Breast epithelium (tissue), 4 donors: ENCODE measurements around the gene NSG2. TPM values are rescaled to one million over a fixed set of nuclear protein-coding genes. Genes with fewer than 3 reads are reported as not detected.

Experiments used
- DNase-seq, 2 donors: peaks; one replicate each; pipeline ENCODE4 v3.0.0-alpha.2; 2019; ENCODE audit warnings: low spot score in 2 of 2
- H3K27ac ChIP-seq, 2 donors: fragments of 200-600 bp; sonication (generic) in 1 of 2; one replicate each; pipeline ENCODE4 v1.5.1; 2016 to 2019; ENCODE audit warnings: mild to moderate bottlenecking in 1 of 2
- H3K27me3 ChIP-seq, 2 donors: fragments of 200-600 bp; sonication (generic) in 1 of 2; one replicate each; pipeline versions ENCODE4 v1.5.1 to v1.6.0; 2017 to 2019; ENCODE audit warnings: control low read depth in 1 of 2, mild to moderate bottlenecking in 1 of 2
- H3K36me3 ChIP-seq: fragments of 200-600 bp; one replicate; pipeline ENCODE4 v1.5.1; 2019
- H3K4me1 ChIP-seq, 2 donors: fragments of 200-600 bp; sonication (generic); one replicate each; pipeline ENCODE4 v1.5.1; 2016 to 2019; ENCODE audit warnings: control low read depth in 1 of 2
- H3K4me3 ChIP-seq, 3 donors: fragments of 200-600 bp; sonication (generic); 1 replicate in 2 of 3; 2 replicates in 1 of 3; pipeline ENCODE4 v1.5.1; 2016 to 2019; ENCODE audit warnings: mild to moderate bottlenecking in 3 of 3, moderate library complexity in 2 of 3
- H3K9me3 ChIP-seq, 2 donors: fragments of 200-600 bp; sonication (generic) in 1 of 2; one replicate each; pipeline ENCODE4 v1.5.1; 2016 to 2019; ENCODE audit warnings: control low read depth in 1 of 2
- CTCF ChIP-seq, 3 donors: fragments of 450-650 bp; IDR thresholded peaks; one replicate each; pipeline ENCODE4 v1.5.1; 2016 to 2017; ENCODE audit warnings: antibody characterized with exemption in 3 of 3, mild to moderate bottlenecking in 3 of 3, moderate library complexity in 3 of 3
- POLR2A ChIP-seq: fragments of 450-650 bp; IDR thresholded peaks from one replicate; pipeline ENCODE4 v1.6.1; 2016; ENCODE audit warnings: antibody characterized with exemption, mild to moderate bottlenecking, moderate library complexity
- POLR2AphosphoS5 ChIP-seq, 3 donors: sonication (generic); formaldehyde crosslinking; IDR thresholded peaks; one replicate each; pipeline ENCODE4 v1.6.1; 2017; ENCODE audit warnings: antibody characterized with exemption in 3 of 3
- intact Hi-C: fragments of 100-400 bp; cut with DNase I; formaldehyde crosslinking; loops from one replicate; pipeline ENCODE4 v1.15.1; 2023; ENCODE audit warnings: low total_unique reads
- total RNA-seq, 3 donors: library from RNA; depleted of rRNA; stranded (reverse); fragments of >200 nt; gene quantifications; one replicate each; pipeline ENCODE4 v1.1.0, GENCODE V29; 2016

NSG2 gene
- total RNA-seq, 3 donors from 2014 or later: not detected

- Histone ChIP-seq H3K27ac (no peak overlapping the region), H3K9me3 (no peaks in the 10 kb centered on the region), H3K4me3 (no peak overlapping the region), H3K36me3 (no peaks in the 10 kb centered on the region), H3K27me3 (no peaks in the 10 kb centered on the region), H3K4me1 (no peaks in the 10 kb centered on the region)
- intact Hi-C loops: no loop called here
- no peak for DNase-seq
- TF ChIP-seq CTCF (IDR thresholded peaks at IDR 0.05) (no peak), POLR2A (no peak), POLR2AphosphoS5 (IDR thresholded peaks at IDR 0.05) (no peak)
Observed at GRCh38 chr5:174022384-174023095, 23.0 kb upstream of the NSG2 start.

- Histone ChIP-seq H3K4me1 (no peaks in the 10 kb centered on the region), H3K4me3 (no peak overlapping the region), H3K9me3 (peaks cover 11 to 32% of the 10 kb centered on the region in 2 donors), H3K27me3 (peaks cover 0 to 2% of the 10 kb centered on the region in 2 donors), H3K36me3 (no peaks in the 10 kb centered on the region), H3K27ac (no peak overlapping the region)
- TF ChIP-seq POLR2A (no peak), POLR2AphosphoS5 (IDR thresholded peaks at IDR 0.05) (no peak), CTCF (IDR thresholded peaks at IDR 0.05) (no peak)
- no peak for DNase-seq
- intact Hi-C loops: no loop called here
Observed at GRCh38 chr5:174030286-174030685, 15.2 kb upstream of the NSG2 start.

- intact Hi-C loops: no loop called here
- Histone ChIP-seq H3K36me3 (no peaks in the 10 kb centered on the region), H3K4me3 (no peak overlapping the region), H3K27ac (no peak overlapping the region), H3K9me3 (no peaks in the 10 kb centered on the region), H3K27me3 (peaks cover 0 to 4% of the 10 kb centered on the region in 2 donors), H3K4me1 (no peaks in the 10 kb centered on the region)
- TF ChIP-seq POLR2A (no peak), POLR2AphosphoS5 (IDR thresholded peaks at IDR 0.05) (no peak), CTCF (IDR thresholded peaks at IDR 0.05) (no peak)
- DNase-seq: no peak
Observed at GRCh38 chr5:174044466-174045254, 846 bp upstream of the NSG2 start.

GRCh38 chr5:174046558-174046957 is 1.1 kb downstream of the NSG2 start:
- H3K36me3 ChIP-seq: no peaks in the 10 kb centered on the region
- H3K27ac ChIP-seq: no peak overlapping the region
- no peaks in the 10 kb centered on the region for H3K9me3 ChIP-seq
- no peak for TF ChIP-seq POLR2A
- no peak for TF ChIP-seq CTCF (IDR thresholded peaks at IDR 0.05)
- TF ChIP-seq POLR2AphosphoS5 (IDR thresholded peaks at IDR 0.05): no peak
- H3K4me1 ChIP-seq: no peaks in the 10 kb centered on the region
- peaks cover 0 to 12% of the 10 kb centered on the region in 2 donors for H3K27me3 ChIP-seq
- no peak for DNase-seq
- intact Hi-C loops: no loop called here
- no peak overlapping the region for H3K4me3 ChIP-seq

- DNase-seq: no peak
- intact Hi-C loops: no loop called here
- Histone ChIP-seq H3K36me3 (no peaks in the 10 kb centered on the region), H3K27me3 (peaks cover 0 to 12% of the 10 kb centered on the region in 2 donors), H3K27ac (no peak overlapping the region), H3K9me3 (no peaks in the 10 kb centered on the region), H3K4me3 (no peak overlapping the region), H3K4me1 (no peaks in the 10 kb centered on the region)
- TF ChIP-seq POLR2AphosphoS5 (IDR thresholded peaks at IDR 0.05) (no peak), POLR2A (no peak), CTCF (IDR thresholded peaks at IDR 0.05) (no peak)
Observed at GRCh38 chr5:174047472-174048099, 2.1 kb downstream of the NSG2 start.
